SK-N-MC (cell line): Measurements from ENCODE around the gene CDH23.

Source experiments
- DNase-seq: peaks from one replicate; pipeline ENCODE4 v3.0.0-alpha.2; 2011; ENCODE audit warnings: low read depth, low spot score
- H3K27ac ChIP-seq: fragments of 200-600 bp; sonication (generic); 2 replicates; pipeline ENCODE4 v1.5.1; 2016; ENCODE audit warnings: mixed run types
- H3K36me3 ChIP-seq: fragments of 200-600 bp; sonication (generic); 2 replicates; pipeline ENCODE4 v1.6.1; 2017; ENCODE audit warnings: antibody characterized with exemption, low read length, mixed read lengths; ENCODE audit not compliant: insufficient read depth
- H3K4me3 ChIP-seq: fragments of 200-600 bp; sonication (generic); 2 replicates; pipeline ENCODE4 v1.5.1; 2016
- H3K9ac ChIP-seq: fragments of 200-600 bp; sonication (generic); 2 replicates; pipeline ENCODE4 v1.8.0; 2017; ENCODE audit warnings: mixed run types, mixed read lengths; ENCODE audit not compliant: insufficient read length
- H3K9me3 ChIP-seq: fragments of 200-600 bp; sonication (generic); 2 replicates; pipeline ENCODE4 v1.6.1; 2017; ENCODE audit warnings: low read depth, mild to moderate bottlenecking, antibody characterized with exemption, low read length, moderate library complexity, mixed read lengths
- EZH2 ChIP-seq: fragments of 200-600 bp; sonication (generic); IDR thresholded peaks from one replicate; pipeline ENCODE4 v1.6.1; 2017; ENCODE audit warnings: antibody characterized with exemption
- FOXP2 ChIP-seq: optimal IDR thresholded peaks from 2 replicates; pipeline ENCODE3; 2011; ENCODE audit warnings: mild to moderate bottlenecking, moderate library complexity; ENCODE audit not compliant: insufficient read depth; ENCODE audit errors: extremely low read length, control extremely low read depth
- POLR2AphosphoS5 ChIP-seq: IDR thresholded peaks from 2 replicates; pipeline ENCODE4 v1.6.1; 2012; ENCODE audit warnings: mild to moderate bottlenecking, low read depth, low read length, borderline replicate concordance

CDH23 gene

DNA sequence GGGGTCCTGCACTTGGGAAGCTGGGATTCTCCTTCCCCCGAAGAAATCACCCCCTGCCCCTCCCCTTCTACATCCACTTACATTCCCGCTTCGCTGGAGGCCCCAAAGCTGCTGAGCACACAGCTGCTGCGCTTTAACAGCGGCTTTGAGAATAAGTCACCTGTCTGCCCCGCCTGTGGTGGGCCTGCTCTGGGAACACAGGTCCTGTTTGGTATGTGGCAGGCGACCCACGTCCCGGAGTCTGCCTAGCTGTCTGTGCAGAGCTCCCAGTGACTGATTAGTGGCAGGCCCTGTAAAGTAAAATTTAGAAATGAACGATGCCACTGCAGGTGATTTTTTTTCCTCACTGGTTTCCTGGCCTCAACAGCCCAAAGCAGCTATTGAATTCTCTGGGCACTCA is 47.0 kb downstream of the CDH23 start:
- no peak overlapping the region for H3K27ac ChIP-seq
- no peak overlapping the region for H3K4me3 ChIP-seq
- TF ChIP-seq EZH2 (no peak), FOXP2 (no peak), POLR2AphosphoS5 (no peak)
- no peak for DNase-seq
- H3K36me3 ChIP-seq = no peaks in the 10 kb centered on the region
- H3K9ac ChIP-seq = no peak overlapping the region
- H3K9me3 ChIP-seq = no peaks in the 10 kb centered on the region

- Histone ChIP-seq H3K27ac (no peak overlapping the region), H3K9me3 (no peaks in the 10 kb centered on the region), H3K36me3 (no peaks in the 10 kb centered on the region), H3K9ac (no peak overlapping the region), H3K4me3 (no peak overlapping the region)
- TF ChIP-seq FOXP2 (no peak), POLR2AphosphoS5 (no peak), EZH2 (no peak)
- DNase-seq = no peak
Measured at GRCh38 chr10:71444284-71445054, 47.7 kb downstream of the CDH23 start.

DNA sequence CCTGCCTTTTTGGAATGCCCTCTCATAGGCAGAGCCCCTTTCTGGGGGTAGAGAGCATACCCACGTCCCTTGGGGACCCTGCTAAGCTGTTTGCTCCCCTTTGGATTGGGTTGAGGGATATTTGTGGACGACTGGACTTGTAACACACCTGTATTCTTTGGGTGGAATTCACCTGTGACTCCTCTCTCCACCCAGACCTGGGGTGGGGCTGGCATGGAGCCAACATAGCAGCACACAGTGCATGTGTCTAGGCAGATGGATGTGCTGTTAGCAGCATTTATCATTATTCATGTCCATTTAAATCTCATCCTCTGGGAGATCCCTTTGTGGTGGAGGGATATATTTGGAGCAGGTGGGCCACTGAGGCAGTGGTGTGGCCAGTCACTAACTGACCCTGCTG is 51.0 kb downstream of the CDH23 start:
- H3K36me3 ChIP-seq = no peaks in the 10 kb centered on the region

GRCh38 chr10:71448146-71448545 is 51.4 kb downstream of the CDH23 start:
- no peak overlapping the region for H3K4me3 ChIP-seq
- no peaks in the 10 kb centered on the region for H3K36me3 ChIP-seq
- no peaks in the 10 kb centered on the region for H3K9me3 ChIP-seq
- no peak overlapping the region for H3K27ac ChIP-seq
- no peak overlapping the region for H3K9ac ChIP-seq
- no peak for DNase-seq
- TF ChIP-seq EZH2 (no peak), POLR2AphosphoS5 (no peak), FOXP2 (no peak)

More for the DNA sequence above, 51.0 kb downstream of the CDH23 start:
- no peak overlapping the region for H3K9ac ChIP-seq
- no peak overlapping the region for H3K27ac ChIP-seq
- DNase-seq = no peak
- H3K9me3 ChIP-seq = no peaks in the 10 kb centered on the region
- no peak for TF ChIP-seq POLR2AphosphoS5
- no peak for TF ChIP-seq EZH2
- no peak for TF ChIP-seq FOXP2
- no peak overlapping the region for H3K4me3 ChIP-seq

GRCh38 chr10:71449026-71449425 is 52.3 kb downstream of the CDH23 start:
- Histone ChIP-seq H3K4me3 (no peak overlapping the region), H3K36me3 (no peaks in the 10 kb centered on the region), H3K27ac (no peak overlapping the region), H3K9me3 (no peaks in the 10 kb centered on the region), H3K9ac (no peak overlapping the region)
- TF ChIP-seq FOXP2 (no peak), POLR2AphosphoS5 (no peak)
- no peak for DNase-seq

GRCh38 chr10:71451754-71452153 is 55.0 kb downstream of the CDH23 start:
- Histone ChIP-seq H3K4me3 (no peak overlapping the region), H3K36me3 (no peaks in the 10 kb centered on the region)
- TF ChIP-seq EZH2 (no peak), POLR2AphosphoS5 (no peak), FOXP2 (no peak)

GRCh38 chr10:71453186-71453585 is 56.5 kb downstream of the CDH23 start:
- Histone ChIP-seq H3K9me3 (no peaks in the 10 kb centered on the region), H3K9ac (no peak overlapping the region), H3K36me3 (no peaks in the 10 kb centered on the region), H3K27ac (no peak overlapping the region), H3K4me3 (no peak overlapping the region)
- no peak for TF ChIP-seq FOXP2
- no peak for TF ChIP-seq EZH2
- TF ChIP-seq POLR2AphosphoS5 = no peak
- DNase-seq = no peak

More at GRCh38 chr10:71451754-71452153, 55.0 kb downstream of the CDH23 start:
- no peaks in the 10 kb centered on the region for H3K9me3 ChIP-seq
- H3K9ac ChIP-seq = no peak overlapping the region
- no peak overlapping the region for H3K27ac ChIP-seq
- DNase-seq = no peak

GRCh38 chr10:71454347-71454746 is 57.6 kb downstream of the CDH23 start:
- TF ChIP-seq EZH2 = no peak
- Histone ChIP-seq H3K9ac (no peak overlapping the region), H3K9me3 (no peaks in the 10 kb centered on the region), H3K27ac (no peak overlapping the region), H3K36me3 (no peaks in the 10 kb centered on the region), H3K4me3 (no peak overlapping the region)
- no peak for DNase-seq

DNA sequence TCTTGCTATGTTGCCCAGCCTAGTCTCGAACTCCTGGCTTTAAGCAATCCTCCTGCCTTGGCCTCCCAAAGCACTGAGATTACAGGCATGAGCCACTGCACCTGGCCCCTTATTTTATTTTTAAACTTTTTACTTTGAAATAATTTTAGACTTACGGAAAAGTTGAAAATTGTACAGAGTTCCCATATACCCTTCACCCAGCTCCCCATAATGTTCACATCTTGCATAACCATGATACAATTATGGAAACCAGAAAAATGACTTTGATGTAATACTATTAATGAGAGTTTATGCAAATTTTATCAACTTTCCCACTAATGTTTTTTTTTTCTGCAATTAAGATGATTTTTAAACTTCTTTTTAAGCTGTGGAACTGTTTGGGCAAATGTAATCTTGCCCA is 58.3 kb downstream of the CDH23 start:
- H3K9me3 ChIP-seq = no peaks in the 10 kb centered on the region
- TF ChIP-seq FOXP2 = no peak
- TF ChIP-seq EZH2 = no peak
- no peak for TF ChIP-seq POLR2AphosphoS5
- no peak overlapping the region for H3K27ac ChIP-seq
- no peaks in the 10 kb centered on the region for H3K36me3 ChIP-seq
- H3K9ac ChIP-seq = no peak overlapping the region
- H3K4me3 ChIP-seq = no peak overlapping the region
- DNase-seq = no peak
